Midbrain (tissue), 1 donor: ENCODE results near the gene JCAD.

Experiments used
- DNase-seq: peaks from one replicate; lab custom pipeline; 2025; lab: John Stamatoyannopoulos, UW

JCAD gene

GRCh38 chr10:30043476-30044270 is 15.7 kb downstream of the JCAD start:
- DNase-seq: no peak

- no peak for DNase-seq
These were observed 16.6 kb downstream of the JCAD start for GRCh38 chr10:30042820-30043219.

GRCh38 chr10:30041196-30042105 is 17.9 kb downstream of the JCAD start:
- no peak for DNase-seq

- DNase-seq: no peak
These were observed 18.8 kb downstream of the JCAD start for GRCh38 chr10:30040597-30040996.

- no peak for DNase-seq
These were observed 19.4 kb downstream of the JCAD start for GRCh38 chr10:30039988-30040387.

GRCh38 chr10:30039567-30039966 is 19.8 kb downstream of the JCAD start:
- DNase-seq: no peak

GRCh38 chr10:30038781-30039536 is 20.4 kb downstream of the JCAD start:
- DNase-seq: no peak

GRCh38 chr10:30037620-30038336 is 21.6 kb downstream of the JCAD start:
- no peak for DNase-seq

GRCh38 chr10:30036811-30037210 is 22.6 kb downstream of the JCAD start:
- no peak for DNase-seq

GRCh38 chr10:30036341-30036740 is 23.0 kb downstream of the JCAD start:
- no peak for DNase-seq

- no peak for DNase-seq
These were observed 24.8 kb downstream of the JCAD start for GRCh38 chr10:30034433-30035137.

- DNase-seq: no peak
These were observed 27.3 kb downstream of the JCAD start for GRCh38 chr10:30032125-30032524.

GRCh38 chr10:30029872-30030256 is 29.5 kb downstream of the JCAD start:
- DNase-seq: no peak

- DNase-seq: no peak
These were observed 30.1 kb downstream of the JCAD start for GRCh38 chr10:30029164-30029871.

- no peak for DNase-seq
These were observed 30.7 kb downstream of the JCAD start for GRCh38 chr10:30028738-30029030.

- no peak for DNase-seq
These were observed 31.2 kb downstream of the JCAD start for GRCh38 chr10:30028006-30028737.

GRCh38 chr10:30027057-30028005 is 32.1 kb downstream of the JCAD start:
- DNase-seq: no peak

GRCh38 chr10:30026578-30026977 is 32.8 kb downstream of the JCAD start:
- no peak for DNase-seq

- DNase-seq: no peak
These were observed 33.3 kb downstream of the JCAD start for GRCh38 chr10:30026080-30026479.
